ENCODE data around the gene AIM2. TPM values are rescaled to one million over a fixed set of nuclear protein-coding genes. Genes with fewer than 3 reads are reported as not detected.
"Not testable (repeated sequence)": the region's sequence is repeated elsewhere in the genome, so short reads cannot be mapped to it uniquely, and the experiment has no call there.

Gene AIM2
- total RNA-seq, 2 donors from 2014 or later = 0.80 TPM; not detected in 1

- no peak overlapping the region for H3K4me3 ChIP-seq
- intact Hi-C loops (cut with DNase I) = no loop called here
- no peaks in the 10 kb centered on the region for H3K27me3 ChIP-seq (replicated peaks; ENCODE audit: insufficient read depth)
- WGBS = 96% methylated on average over 2 of the region's 2 CpGs
- H3K9me3 ChIP-seq = no peaks in the 10 kb centered on the region
- no peaks in the 10 kb centered on the region for H3K4me1 ChIP-seq (replicated peaks)
- no peaks in the 10 kb centered on the region for H3K36me3 ChIP-seq
- TF ChIP-seq POLR2A (IDR thresholded peaks at IDR 0.05) (no peak), POLR2AphosphoS5 (IDR thresholded peaks at IDR 0.05) (no peak)
- TF ChIP-seq, protein P1, sequence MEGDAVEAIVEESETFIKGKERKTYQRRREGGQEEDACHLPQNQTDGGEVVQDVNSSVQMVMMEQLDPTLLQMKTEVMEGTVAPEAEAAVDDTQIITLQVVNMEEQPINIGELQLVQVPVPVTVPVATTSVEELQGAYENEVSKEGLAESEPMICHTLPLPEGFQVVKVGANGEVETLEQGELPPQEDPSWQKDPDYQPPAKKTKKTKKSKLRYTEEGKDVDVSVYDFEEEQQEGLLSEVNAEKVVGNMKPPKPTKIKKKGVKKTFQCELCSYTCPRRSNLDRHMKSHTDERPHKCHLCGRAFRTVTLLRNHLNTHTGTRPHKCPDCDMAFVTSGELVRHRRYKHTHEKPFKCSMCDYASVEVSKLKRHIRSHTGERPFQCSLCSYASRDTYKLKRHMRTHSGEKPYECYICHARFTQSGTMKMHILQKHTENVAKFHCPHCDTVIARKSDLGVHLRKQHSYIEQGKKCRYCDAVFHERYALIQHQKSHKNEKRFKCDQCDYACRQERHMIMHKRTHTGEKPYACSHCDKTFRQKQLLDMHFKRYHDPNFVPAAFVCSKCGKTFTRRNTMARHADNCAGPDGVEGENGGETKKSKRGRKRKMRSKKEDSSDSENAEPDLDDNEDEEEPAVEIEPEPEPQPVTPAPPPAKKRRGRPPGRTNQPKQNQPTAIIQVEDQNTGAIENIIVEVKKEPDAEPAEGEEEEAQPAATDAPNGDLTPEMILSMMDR (IDR thresholded peaks at IDR 0.05) = no peak
- no peak for DNase-seq (ENCODE audit: low spot score)
- no peak overlapping the region for H3K27ac ChIP-seq
These were observed 25.1 kb downstream of the AIM2 start for GRCh38 chr1:159051436-159051835.

GRCh38 chr1:159046486-159046885 lies 30.1 kb downstream of the AIM2 start:
- H3K4me3 ChIP-seq; H3K27ac ChIP-seq; intact Hi-C loops (cut with DNase I); H3K36me3 ChIP-seq; H3K4me1 ChIP-seq (replicated peaks); H3K9me3 ChIP-seq; H3K27me3 ChIP-seq (replicated peaks; ENCODE audit: insufficient read depth); DNase-seq (ENCODE audit: low spot score): not testable (repeated sequence)
- WGBS = 65% methylated on average over 1 of the region's 1 CpG

- Histone ChIP-seq H3K27ac (no peak overlapping the region), H3K9me3 (no peaks in the 10 kb centered on the region), H3K4me1 (replicated peaks) (no peaks in the 10 kb centered on the region), H3K36me3 (no peaks in the 10 kb centered on the region), H3K27me3 (replicated peaks; ENCODE audit: insufficient read depth) (no peaks in the 10 kb centered on the region), H3K4me3 (no peak overlapping the region)
- intact Hi-C loops (cut with DNase I) = no loop called here
- 88% methylated on average over 7 of the region's 7 CpGs for WGBS
- no peak for DNase-seq (ENCODE audit: low spot score)
- no peak for TF ChIP-seq POLR2AphosphoS5 (IDR thresholded peaks at IDR 0.05)
- no peak for TF ChIP-seq POLR2A (IDR thresholded peaks at IDR 0.05)
- TF ChIP-seq, protein P1 (IDR thresholded peaks at IDR 0.05) = no peak
These were observed 35.5 kb downstream of the AIM2 start for GRCh38 chr1:159040893-159041724.

- no peaks in the 10 kb centered on the region for H3K27me3 ChIP-seq (replicated peaks; ENCODE audit: insufficient read depth)
- no peaks in the 10 kb centered on the region for H3K36me3 ChIP-seq
- 89% methylated on average over 1 of the region's 1 CpG for WGBS
- DNase-seq (ENCODE audit: low spot score) = no peak
- intact Hi-C loops (cut with DNase I) = no loop called here
- H3K27ac ChIP-seq = no peak overlapping the region
- no peaks in the 10 kb centered on the region for H3K9me3 ChIP-seq
- TF ChIP-seq, protein P1 (IDR thresholded peaks at IDR 0.05) = no peak
- TF ChIP-seq POLR2A (IDR thresholded peaks at IDR 0.05) (no peak), POLR2AphosphoS5 (IDR thresholded peaks at IDR 0.05) (no peak)
- no peaks in the 10 kb centered on the region for H3K4me1 ChIP-seq (replicated peaks)
- no peak overlapping the region for H3K4me3 ChIP-seq
These were observed 36.4 kb downstream of the AIM2 start for GRCh38 chr1:159040206-159040605.

- TF ChIP-seq POLR2A (IDR thresholded peaks at IDR 0.05) = no peak
- no peak for TF ChIP-seq POLR2AphosphoS5 (IDR thresholded peaks at IDR 0.05)
- TF ChIP-seq, protein P1 (IDR thresholded peaks at IDR 0.05) = no peak
- H3K9me3 ChIP-seq = no peaks in the 10 kb centered on the region
- DNase-seq (ENCODE audit: low spot score) = no peak
- H3K27ac ChIP-seq = no peak overlapping the region
- WGBS = 71% methylated on average over 3 of the region's 3 CpGs
- no peak overlapping the region for H3K4me3 ChIP-seq
- intact Hi-C loops (cut with DNase I) = no loop called here
- H3K27me3 ChIP-seq (replicated peaks; ENCODE audit: insufficient read depth) = no peaks in the 10 kb centered on the region
- H3K36me3 ChIP-seq = no peaks in the 10 kb centered on the region
- H3K4me1 ChIP-seq (replicated peaks) = no peaks in the 10 kb centered on the region
These were observed 45.6 kb downstream of the AIM2 start for GRCh38 chr1:159030877-159031447.

Measured in prostate gland (tissue), 2 donors.